H9 (cell line): ENCODE measurements around the gene PDE6G. TPM values are rescaled to one million over a fixed set of nuclear protein-coding genes. Genes with fewer than 3 reads are reported as not detected.

Source experiments
- DNase-seq: peaks from one replicate; pipeline ENCODE4 v3.0.0-alpha.2; 2017
- H2AFZ ChIP-seq: one replicate; pipeline ENCODE4 v1.6.1; 2013; ENCODE audit warnings: mild to moderate bottlenecking, low read length, control low read depth, moderate library complexity
- H2AK5ac ChIP-seq: 2 replicates; pipeline ENCODE4 v1.6.1; 2013; ENCODE audit warnings: low read length, control low read depth, mixed read lengths; ENCODE audit not compliant: insufficient read length
- H2BK120ac ChIP-seq: one replicate; pipeline ENCODE4 v1.6.1; 2013; ENCODE audit warnings: low read depth, mild to moderate bottlenecking, low read length, control low read depth, inconsistent platforms; ENCODE audit not compliant: poor library complexity, severe bottlenecking
- H2BK12ac ChIP-seq: 2 replicates; pipeline ENCODE4 v1.6.1; 2013; ENCODE audit warnings: low read length, control low read depth, mixed read lengths, low read depth; ENCODE audit not compliant: insufficient read length
- H2BK15ac ChIP-seq: 2 replicates; pipeline ENCODE4 v1.6.1; 2013; ENCODE audit warnings: low read depth, low read length, control low read depth
- H2BK20ac ChIP-seq: one replicate; pipeline ENCODE4 v1.6.1; 2013; ENCODE audit warnings: low read depth, mild to moderate bottlenecking, low read length, control low read depth, inconsistent platforms; ENCODE audit not compliant: poor library complexity, severe bottlenecking
- H2BK5ac ChIP-seq: 2 replicates; pipeline ENCODE4 v1.6.1; 2013; ENCODE audit warnings: low read length, control low read depth, mixed read lengths; ENCODE audit not compliant: insufficient read length
- H3K14ac ChIP-seq: 2 replicates; pipeline ENCODE4 v1.6.1; 2013; ENCODE audit warnings: low read length, control low read depth; ENCODE audit not compliant: insufficient read depth
- H3K18ac ChIP-seq: 2 replicates; pipeline ENCODE4 v1.6.1; 2013; ENCODE audit warnings: low read depth, mild to moderate bottlenecking, mixed read lengths, low read length, control low read depth; ENCODE audit not compliant: insufficient read length
- H3K23ac ChIP-seq: 2 replicates; pipeline ENCODE4 v1.6.1; 2013; ENCODE audit warnings: low read length, control low read depth, mixed read lengths, low read depth; ENCODE audit not compliant: insufficient read length
- H3K23me2 ChIP-seq: 2 replicates; pipeline ENCODE4 v1.6.1; 2013; ENCODE audit warnings: low read depth, mild to moderate bottlenecking, mixed read lengths, low read length, control low read depth; ENCODE audit not compliant: insufficient read length, poor library complexity, severe bottlenecking
- H3K27ac ChIP-seq: 2 replicates; pipeline ENCODE4 v1.5.1; 2013; ENCODE audit warnings: low read length, control low read depth, mixed read lengths, low read depth; ENCODE audit not compliant: insufficient read length
- H3K27me3 ChIP-seq: 2 replicates; pipeline ENCODE4 v1.6.1; 2013; ENCODE audit warnings: low read length, control low read depth, inconsistent platforms; ENCODE audit not compliant: insufficient read depth
- H3K4ac ChIP-seq: 2 replicates; pipeline ENCODE4 v1.6.1; 2013; ENCODE audit warnings: low read depth, mild to moderate bottlenecking, control low read depth, inconsistent platforms, low read length, moderate library complexity
- H3K4me1 ChIP-seq: 2 replicates; pipeline ENCODE4 v1.6.1; 2013; ENCODE audit warnings: low read length, control low read depth, inconsistent platforms; ENCODE audit not compliant: insufficient read depth
- H3K4me2 ChIP-seq: 2 replicates; pipeline ENCODE4 v1.6.1; 2013; ENCODE audit warnings: low read length, control low read depth, mixed read lengths; ENCODE audit not compliant: insufficient read length, insufficient read depth
- H3K56ac ChIP-seq: 2 replicates; pipeline ENCODE4 v1.6.1; 2013; ENCODE audit warnings: low read depth, mild to moderate bottlenecking, mixed read lengths, low read length, control low read depth; ENCODE audit not compliant: insufficient read length
- H3K79me1 ChIP-seq: 2 replicates; pipeline ENCODE4 v1.6.1; 2013; ENCODE audit warnings: low read depth, mild to moderate bottlenecking, moderate library complexity, low read length, control low read depth, inconsistent platforms; ENCODE audit not compliant: insufficient read depth, poor library complexity, severe bottlenecking
- H3K79me2 ChIP-seq: 2 replicates; pipeline ENCODE4 v1.6.1; 2013; ENCODE audit warnings: low read length, control low read depth, inconsistent platforms; ENCODE audit not compliant: insufficient read depth
- H3K9ac ChIP-seq: 2 replicates; pipeline ENCODE4 v1.6.1; 2013; ENCODE audit warnings: low read length, control low read depth, mixed read lengths; ENCODE audit not compliant: insufficient read length; ENCODE audit errors: extremely low read depth
- H3K9me3 ChIP-seq: one replicate; pipeline ENCODE4 v1.6.1; 2013; ENCODE audit warnings: low read depth, low read length, inconsistent platforms; ENCODE audit not compliant: control insufficient read depth
- H3T11ph ChIP-seq: one replicate; pipeline ENCODE4 v1.6.1; 2013; ENCODE audit warnings: mild to moderate bottlenecking, low read length, control low read depth, inconsistent platforms
- H4K20me1 ChIP-seq: one replicate; pipeline ENCODE4 v1.6.1; 2013; ENCODE audit not compliant: control insufficient read depth, insufficient read length, insufficient read depth
- H4K5ac ChIP-seq: 2 replicates; pipeline ENCODE4 v1.6.1; 2013; ENCODE audit warnings: low read depth, mild to moderate bottlenecking, mixed read lengths, low read length, control low read depth; ENCODE audit not compliant: insufficient read length
- H4K8ac ChIP-seq: replicated peaks from 2 replicates; pipeline ENCODE4 v1.6.1; 2013; ENCODE audit warnings: low read length, control low read depth, mixed read lengths, low read depth; ENCODE audit not compliant: insufficient read length
- H4K91ac ChIP-seq: 2 replicates; pipeline ENCODE4 v1.6.1; 2013; ENCODE audit warnings: low read depth, mild to moderate bottlenecking, moderate library complexity, mixed read lengths, low read length, control low read depth; ENCODE audit not compliant: insufficient read length
- H3K27ac Mint-ChIP-seq, 3 experiments: 2 replicates in 2 of 3; 3 replicates in 1 of 3; pipeline ENCODE4 v1.8.0; 2020 to 2021; ENCODE audit warnings: mixed read lengths in 3 of 3, mild to moderate bottlenecking in 1 of 3, moderate library complexity in 1 of 3
- H3K27me3 Mint-ChIP-seq: 2 replicates; pipeline ENCODE4 v1.8.0; 2021; ENCODE audit warnings: low read depth, mild to moderate bottlenecking, moderate library complexity, mixed read lengths
- H3K36me3 Mint-ChIP-seq, 3 experiments: 2 replicates in 2 of 3; 3 replicates in 1 of 3; pipeline ENCODE4 v1.8.0; 2020 to 2021; ENCODE audit warnings: low read depth in 3 of 3, mixed read lengths in 3 of 3; ENCODE audit not compliant: insufficient read depth in 1 of 3
- H3K4me1 Mint-ChIP-seq, 2 experiments: 2 replicates each; pipeline ENCODE4 v1.8.0; 2020; ENCODE audit warnings: mixed read lengths in 2 of 2
- H3K4me3 Mint-ChIP-seq, 2 experiments: 2 replicates in 1 of 2; 3 replicates in 1 of 2; pipeline ENCODE4 v1.8.0; 2020 to 2021; ENCODE audit warnings: mild to moderate bottlenecking in 2 of 2, mixed read lengths in 2 of 2, moderate library complexity in 1 of 2
- H3K9me3 Mint-ChIP-seq, 2 experiments: 2 replicates in 1 of 2; 3 replicates in 1 of 2; pipeline ENCODE4 v1.8.0; 2020; ENCODE audit warnings: mild to moderate bottlenecking in 2 of 2, mixed read lengths in 2 of 2, moderate library complexity in 1 of 2
- CTCF ChIP-seq: fragments of 200-600 bp; sonication (generic); conservative IDR thresholded peaks from 3 replicates; pipeline ENCODE4 v1.8.0; 2021; ENCODE audit warnings: antibody characterized with exemption, mild to moderate bottlenecking
- WGBS: extraction: QIAGEN DNeasy Blood & Tissue Kit; methylation state at CpG from one replicate; pipeline ENCODE4 v1.1.7; 2013; ENCODE audit warnings: missing lambda C conversion rate, low lambda C conversion rate, mixed read lengths; ENCODE audit not compliant: insufficient read length; ENCODE audit errors: extremely low coverage; 5-methylcytosine and 5-hydroxymethylcytosine counted together
- total RNA-seq: library from RNA; stranded (reverse); gene quantifications from 2 replicates; pipeline ENCODE4 v1.2.1, GENCODE V29; 2021

The PDE6G gene
- total RNA-seq, 1 experiment from 2014 or later: 5.7 TPM

GRCh38 chr17:81684442-81684911 is 28.1 kb upstream of the PDE6G start:
- Histone ChIP-seq H3K27me3 (no peaks in the 10 kb centered on the region), H3K23ac (no peak overlapping the region), H3K9me3 (no peaks in the 10 kb centered on the region), H3K79me2 (peaks cover 11% of the 10 kb centered on the region; the same call in 1 of the 2 replicates), H3K23me2 (peaks cover 10% of the 10 kb centered on the region), H3K27ac (no peak overlapping the region), H2BK20ac (no peak overlapping the region), H4K91ac (no peak overlapping the region), H3K4ac (no peak overlapping the region), H4K20me1 (no peaks in the 10 kb centered on the region), H3K18ac (no peak overlapping the region), H4K5ac (no peak overlapping the region), H2BK5ac (no peak overlapping the region), H3T11ph (no peak overlapping the region), H3K9ac (peak overlapping the region; percentile 53), H2BK120ac (no peak overlapping the region), H3K4me1 (no peaks in the 10 kb centered on the region), H2AK5ac (no peak overlapping the region), H3K79me1 (peaks cover 8% of the 10 kb centered on the region), H3K56ac (no peak overlapping the region), H4K8ac (no peak overlapping the region), H2BK12ac (no peak overlapping the region), H3K4me2 (peak overlapping the region; percentile 92), H2AFZ (no peak overlapping the region), H2BK15ac (no peak overlapping the region), H3K14ac (no peak overlapping the region)
- Mint-ChIP-seq H3K27me3 (no peaks in the 10 kb centered on the region), H3K4me3 (peak overlapping the region; percentile 86 to 89), H3K36me3 (peaks cover 22 to 49% (median 44%) of the 10 kb centered on the region in 3 experiments), H3K27ac (peak overlapping the region; percentile 26 to 87 (median 77); a peak in 4 of 7 replicates), H3K4me1 (peaks cover 14 to 20% of the 10 kb centered on the region in 2 experiments), H3K9me3 (no peaks in the 10 kb centered on the region)
- no CpG with 5 or more reads among the region's 16 CpGs for WGBS
- TF ChIP-seq CTCF: no peak
- DNase-seq: no peak
